HG02973 (cell line): Measurements from ENCODE around the gene TOMM6.

ENCODE experiments used
- ATAC-seq: cut with Tn5 transposase; IDR thresholded peaks from one replicate; pipeline ENCODE4 v1.9.1; 2021; ENCODE audit warnings: moderate library complexity; ENCODE audit not compliant: unreplicated experiment

The TOMM6 gene

DNA sequence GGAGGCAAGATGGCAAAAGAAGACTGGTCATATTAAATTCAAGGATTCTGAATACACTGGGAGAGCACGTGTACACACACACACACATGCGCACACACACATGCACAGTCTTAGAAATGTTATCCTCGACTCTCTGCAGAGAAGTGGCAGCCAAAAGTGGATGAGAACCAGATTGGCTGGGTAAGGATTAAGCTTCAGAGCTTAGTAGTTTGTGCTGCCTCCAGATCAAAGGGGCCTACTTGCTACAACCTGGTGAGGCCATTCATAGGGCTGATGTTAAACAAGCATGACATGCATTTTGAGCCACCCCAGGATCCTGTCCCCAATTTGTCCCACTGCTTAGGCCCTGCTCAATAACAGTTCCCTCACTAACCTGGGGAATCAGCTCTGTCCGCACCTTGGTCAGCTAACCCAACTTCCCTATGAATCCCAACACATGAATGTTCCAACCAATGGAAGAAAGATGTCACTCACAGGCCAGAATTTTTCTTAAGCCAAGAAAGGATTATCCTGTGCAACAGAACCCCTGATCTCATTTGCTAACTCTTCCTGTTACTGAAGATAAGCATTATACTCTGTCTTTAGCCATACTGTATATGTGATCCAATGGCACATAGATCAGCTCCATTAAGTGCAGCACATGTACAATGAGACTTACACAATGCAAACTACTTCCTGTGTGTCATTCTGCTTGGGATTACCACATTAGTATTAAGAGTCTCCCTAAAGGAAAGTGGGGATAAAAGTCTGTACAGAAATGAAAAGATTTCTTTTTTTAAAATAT lies 31.0 kb downstream of the TOMM6 start:
- ATAC-seq: no peak

DNA sequence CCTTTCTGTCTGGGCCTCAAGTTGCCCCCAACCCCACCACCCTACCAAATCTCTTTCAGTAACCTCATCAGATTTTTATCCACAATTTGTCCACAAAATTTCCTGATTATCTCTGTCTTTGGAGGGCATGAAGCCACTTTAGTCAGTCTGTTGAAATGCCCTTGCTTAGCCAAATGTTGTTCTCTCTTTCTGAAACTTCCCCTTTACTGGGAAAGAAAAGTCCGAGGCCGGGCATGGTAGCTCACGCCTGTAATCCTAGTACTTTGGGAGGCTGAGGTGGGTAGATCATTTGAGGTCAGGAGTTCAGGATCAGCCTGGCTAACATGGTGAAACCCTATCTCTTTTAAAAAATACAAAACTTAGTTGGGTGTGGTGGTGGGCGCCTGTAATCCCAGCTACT lies 33.8 kb downstream of the TOMM6 start:
- no peak for ATAC-seq

DNA sequence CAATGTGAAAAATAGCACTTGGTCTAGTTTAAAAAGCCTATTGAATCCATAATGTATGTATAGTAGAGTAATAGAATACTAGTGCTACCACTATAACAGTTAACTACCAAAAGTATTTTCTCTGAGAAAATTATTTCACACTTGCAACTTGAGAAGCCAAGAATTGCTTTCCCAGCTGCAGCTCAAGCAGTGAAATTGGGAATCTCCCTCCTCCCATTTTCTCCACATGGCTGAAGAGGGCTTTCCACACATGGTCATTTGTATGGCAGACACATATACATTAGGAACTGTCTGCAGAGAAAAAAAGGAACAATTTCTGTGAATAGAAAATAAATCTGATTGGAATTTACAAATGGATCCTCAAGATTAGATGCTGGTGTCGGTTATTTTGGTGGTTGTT lies 34.5 kb downstream of the TOMM6 start:
- ATAC-seq: no peak

DNA sequence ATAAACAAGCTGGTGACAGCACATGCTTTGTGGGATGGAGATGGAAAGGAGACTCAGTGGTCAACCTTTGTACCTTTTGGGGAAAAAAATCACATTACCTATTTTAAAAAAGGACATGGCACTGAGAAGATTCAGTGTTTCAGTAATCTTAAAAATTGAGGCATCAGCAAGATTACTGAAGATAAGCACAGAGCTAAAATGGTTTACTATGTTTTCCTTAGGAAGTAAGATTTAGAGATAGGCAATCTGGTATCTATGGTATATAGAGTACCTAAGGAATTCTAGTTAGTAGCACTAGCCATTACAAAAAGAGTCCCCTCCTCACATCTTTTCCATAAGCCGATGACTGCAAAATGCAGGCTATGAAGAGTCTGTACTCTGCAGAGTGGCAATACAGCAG lies 35.7 kb downstream of the TOMM6 start:
- no peak for ATAC-seq

DNA sequence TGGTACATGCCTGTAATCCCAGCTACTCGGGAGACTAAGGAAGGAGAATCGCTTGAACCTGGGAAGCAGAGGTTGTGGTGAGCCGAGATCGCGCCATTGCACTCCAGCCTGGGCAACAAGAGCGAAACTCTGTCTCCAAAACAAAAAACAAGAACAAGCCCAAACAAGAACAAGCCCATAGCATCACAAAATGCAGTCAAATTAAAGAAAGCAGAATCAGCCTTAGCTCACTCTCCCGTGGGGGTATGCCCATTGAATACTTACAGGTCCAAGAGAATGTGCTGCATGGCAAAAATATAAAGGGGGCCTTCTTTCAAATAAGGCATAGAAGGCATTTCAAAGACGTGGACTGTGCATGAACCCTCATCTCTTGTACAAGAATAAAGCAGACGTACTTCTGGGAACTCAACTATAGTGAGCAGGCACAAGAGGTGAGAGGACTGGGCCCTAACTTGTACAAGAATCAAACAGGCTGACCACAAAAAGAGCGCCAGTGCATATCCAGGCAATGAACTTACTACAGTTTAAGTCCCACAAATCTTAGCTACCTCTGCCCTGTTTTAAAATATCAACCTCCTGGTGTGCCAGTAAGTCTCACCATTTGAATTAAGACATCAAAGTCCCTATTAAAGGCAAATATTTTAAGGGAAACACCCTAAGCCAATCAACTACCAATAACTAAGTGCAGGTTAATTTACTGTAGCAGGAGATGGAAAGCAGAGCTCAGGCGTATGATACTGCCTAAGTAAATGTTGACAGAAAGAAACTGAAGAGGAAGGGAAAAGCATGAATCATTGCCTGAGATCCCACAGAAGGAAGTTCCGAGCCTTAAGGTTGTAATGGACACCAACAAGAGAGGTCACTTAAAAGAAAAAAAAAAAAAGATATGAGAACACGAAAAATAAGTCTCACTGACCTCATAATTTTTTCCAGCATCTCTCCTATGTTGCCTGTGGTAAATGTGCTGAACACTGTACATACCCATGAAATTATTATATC lies 37.4 kb downstream of the TOMM6 start:
- no peak for ATAC-seq

DNA sequence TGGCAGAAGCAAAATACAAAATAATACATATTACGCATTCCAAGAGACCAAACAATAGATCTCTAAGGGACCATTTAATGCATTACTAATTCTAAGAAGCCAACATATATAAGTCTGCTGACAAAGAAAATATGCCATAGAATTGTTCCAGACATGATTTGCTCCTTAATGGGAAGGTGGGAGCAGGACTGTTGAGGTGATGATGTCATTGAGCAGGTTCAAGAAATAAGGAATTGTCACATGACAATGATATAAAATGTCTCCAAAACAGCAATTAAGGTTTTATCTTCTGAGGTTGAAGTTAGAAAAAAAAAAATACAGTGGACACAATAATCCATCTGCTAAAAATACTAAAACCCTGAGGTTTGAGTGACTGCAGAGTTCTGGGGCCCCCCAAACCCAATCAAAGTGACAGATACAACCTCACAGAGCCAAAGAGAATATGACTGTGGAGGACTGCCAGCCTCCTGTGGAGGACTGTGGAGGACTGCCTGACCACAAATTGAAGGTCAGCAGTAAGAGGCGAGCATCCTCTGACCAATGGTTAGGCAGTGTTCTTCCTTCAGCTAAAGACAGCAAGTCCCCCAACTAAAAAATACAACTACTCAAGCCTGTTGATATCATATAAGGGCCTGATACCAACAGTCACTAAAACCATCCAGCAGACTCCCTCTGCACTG lies 39.0 kb downstream of the TOMM6 start:
- no peak for ATAC-seq

DNA sequence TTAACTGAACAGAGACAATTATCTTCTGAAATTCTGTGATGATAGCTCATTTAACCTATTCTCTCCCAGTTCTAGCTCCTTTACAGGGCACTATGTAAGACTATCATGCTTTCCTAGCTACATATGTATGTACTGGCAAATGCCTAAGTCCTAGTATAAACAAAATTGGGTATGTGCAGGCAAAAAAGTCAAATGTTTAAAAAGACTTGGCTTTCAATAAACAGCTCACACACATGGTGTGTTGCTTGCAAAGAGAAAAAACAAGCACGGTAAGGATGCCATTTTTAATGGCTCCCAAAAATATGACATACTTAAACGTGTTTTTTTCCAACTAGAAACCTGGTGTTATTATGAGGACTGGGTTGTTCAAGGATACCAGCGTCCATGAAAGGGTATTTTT lies 44.8 kb downstream of the TOMM6 start:
- ATAC-seq: no peak

DNA sequence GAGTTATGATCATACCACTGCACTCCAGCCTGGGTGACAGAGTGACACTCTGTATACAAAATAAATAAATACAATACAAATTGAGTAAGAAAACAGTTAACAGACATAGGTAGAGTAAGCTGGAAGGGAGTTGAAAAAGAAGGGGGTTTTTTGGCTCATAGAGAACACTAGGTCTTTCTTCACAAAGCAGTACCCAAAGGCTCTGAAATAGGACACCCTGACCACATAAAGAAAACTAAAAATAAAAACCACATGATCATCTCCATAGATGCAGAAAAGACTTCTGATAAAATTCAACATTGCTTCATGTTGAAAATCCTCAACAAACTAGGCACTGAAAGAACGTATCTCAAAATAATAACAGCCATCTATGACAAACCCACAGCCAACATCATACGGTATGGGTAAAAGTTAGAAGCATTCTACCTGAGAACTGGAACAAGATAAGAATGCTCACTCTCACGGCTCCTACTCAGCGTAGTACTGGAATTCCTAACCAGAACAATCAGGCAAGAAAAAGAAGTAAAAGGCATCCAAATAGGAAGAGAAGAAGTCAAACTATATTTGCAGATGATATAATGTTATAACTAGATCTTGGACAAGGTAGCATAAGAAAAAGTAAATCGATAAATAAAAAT lies 48.6 kb downstream of the TOMM6 start:
- no peak for ATAC-seq

DNA sequence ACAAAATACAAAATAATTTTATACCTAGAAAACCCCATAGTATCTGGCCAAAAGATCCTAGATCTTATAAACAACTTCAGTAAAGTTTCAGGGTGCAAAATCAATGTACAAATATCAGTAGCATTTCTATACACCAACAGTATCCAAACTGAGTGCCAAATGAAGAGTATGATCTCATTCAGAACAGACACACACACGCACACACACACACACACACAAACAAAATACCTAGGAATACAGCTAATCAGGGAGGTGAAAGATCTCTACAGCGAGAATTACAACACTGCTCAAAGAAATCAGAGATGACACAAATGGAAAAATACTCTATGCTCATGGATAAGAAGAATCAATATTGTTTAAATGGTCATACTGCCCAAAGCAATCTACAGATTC lies 49.2 kb downstream of the TOMM6 start:
- no peak for ATAC-seq
